ENCODE results near the gene ARID1B. TPM values are rescaled to one million over a fixed set of nuclear protein-coding genes. Genes with fewer than 3 reads are reported as not detected.

The ARID1B gene
- total and polyA plus RNA-seq, 2 donors = 36.2 to 213 TPM

GRCh38 chr6:156916130-156916801, 139.1 kb downstream of the ARID1B start:
- Histone ChIP-seq H3K27ac (ENCODE audit: low read depth) (no peak overlapping the region), H3K4me1 (ENCODE audit: insufficient read depth) (peaks cover 3% of the 10 kb centered on the region), H3K36me3 (ENCODE audit: insufficient read depth) (peaks cover 3% of the 10 kb centered on the region), H3K4me3 (ENCODE audit: low read depth, low read length) (no peak overlapping the region)
- no peak for DNase-seq (ENCODE audit: extremely low spot score)
- 58% methylated on average over 11 of the region's 11 CpGs for WGBS

GRCh38 chr6:156917213-156917612, 140.0 kb downstream of the ARID1B start:
- peaks cover 3% of the 10 kb centered on the region for H3K36me3 ChIP-seq (ENCODE audit: insufficient read depth)
- no peak overlapping the region for H3K27ac ChIP-seq (ENCODE audit: low read depth)
- WGBS = 69% methylated on average over 5 of the region's 5 CpGs
- H3K4me1 ChIP-seq (ENCODE audit: insufficient read depth) = peaks cover 3% of the 10 kb centered on the region
- no peak overlapping the region for H3K4me3 ChIP-seq (ENCODE audit: low read depth, low read length)
- no peak for DNase-seq (ENCODE audit: extremely low spot score)

- 75% methylated on average over 7 of the region's 7 CpGs for WGBS
- DNase-seq (ENCODE audit: extremely low spot score) = no peak
- Histone ChIP-seq H3K4me1 (ENCODE audit: insufficient read depth) (peaks cover 3% of the 10 kb centered on the region), H3K36me3 (ENCODE audit: insufficient read depth) (peaks cover under 1% of the 10 kb centered on the region), H3K4me3 (ENCODE audit: low read depth, low read length) (no peak overlapping the region), H3K27ac (ENCODE audit: low read depth) (no peak overlapping the region)
Observed at GRCh38 chr6:156918647-156919046, 141.5 kb downstream of the ARID1B start.

GRCh38 chr6:156919370-156919769, 142.2 kb downstream of the ARID1B start:
- no peak overlapping the region for H3K27ac ChIP-seq (ENCODE audit: low read depth)
- no peak overlapping the region for H3K4me3 ChIP-seq (ENCODE audit: low read depth, low read length)
- peaks cover 3% of the 10 kb centered on the region for H3K4me1 ChIP-seq (ENCODE audit: insufficient read depth)
- over 99% methylated on average over 2 of the region's 2 CpGs for WGBS
- no peaks in the 10 kb centered on the region for H3K36me3 ChIP-seq (ENCODE audit: insufficient read depth)
- no peak for DNase-seq (ENCODE audit: extremely low spot score)

GRCh38 chr6:156919814-156920369, 142.7 kb downstream of the ARID1B start:
- no peak for DNase-seq (ENCODE audit: extremely low spot score)
- Histone ChIP-seq H3K4me1 (ENCODE audit: insufficient read depth) (peaks cover 3% of the 10 kb centered on the region), H3K27ac (ENCODE audit: low read depth) (no peak overlapping the region), H3K4me3 (ENCODE audit: low read depth, low read length) (no peak overlapping the region), H3K36me3 (ENCODE audit: insufficient read depth) (no peaks in the 10 kb centered on the region)
- WGBS = 93% methylated on average over 5 of the region's 5 CpGs

- Histone ChIP-seq H3K4me1 (ENCODE audit: insufficient read depth) (peaks cover 4% of the 10 kb centered on the region), H3K27ac (ENCODE audit: low read depth) (no peak overlapping the region)
Observed at GRCh38 chr6:156924246-156924645, 147.1 kb downstream of the ARID1B start.

GRCh38 chr6:156925026-156925425, 147.8 kb downstream of the ARID1B start:
- no peak overlapping the region for H3K4me3 ChIP-seq (ENCODE audit: low read depth, low read length)
- WGBS = 100% methylated on average over 2 of the region's 2 CpGs
- H3K4me1 ChIP-seq (ENCODE audit: insufficient read depth) = peaks cover 2% of the 10 kb centered on the region
- H3K36me3 ChIP-seq (ENCODE audit: insufficient read depth) = no peaks in the 10 kb centered on the region
- no peak overlapping the region for H3K27ac ChIP-seq (ENCODE audit: low read depth)
- no peak for DNase-seq (ENCODE audit: extremely low spot score)

More at GRCh38 chr6:156924246-156924645, 147.1 kb downstream of the ARID1B start:
- no peak for DNase-seq (ENCODE audit: extremely low spot score)
- no peaks in the 10 kb centered on the region for H3K36me3 ChIP-seq (ENCODE audit: insufficient read depth)
- H3K4me3 ChIP-seq (ENCODE audit: low read depth, low read length) = no peak overlapping the region
- WGBS = 85% methylated on average over 4 of the region's 4 CpGs

- H3K27ac ChIP-seq (ENCODE audit: low read depth) = no peak overlapping the region
- no peaks in the 10 kb centered on the region for H3K36me3 ChIP-seq (ENCODE audit: insufficient read depth)
- peaks cover 1% of the 10 kb centered on the region for H3K4me1 ChIP-seq (ENCODE audit: insufficient read depth)
- no peak overlapping the region for H3K4me3 ChIP-seq (ENCODE audit: low read depth, low read length)
- no peak for DNase-seq (ENCODE audit: extremely low spot score)
- 67% methylated on average over 3 of the region's 3 CpGs for WGBS
Observed at GRCh38 chr6:156925718-156926607, 148.8 kb downstream of the ARID1B start.

- H3K27ac ChIP-seq (ENCODE audit: low read depth) = no peak overlapping the region
- H3K4me3 ChIP-seq (ENCODE audit: low read depth, low read length) = no peak overlapping the region
- DNase-seq (ENCODE audit: extremely low spot score) = no peak
- H3K36me3 ChIP-seq (ENCODE audit: insufficient read depth) = no peaks in the 10 kb centered on the region
- WGBS = 90% methylated on average over 8 of the region's 8 CpGs
- peaks cover 1% of the 10 kb centered on the region for H3K4me1 ChIP-seq (ENCODE audit: insufficient read depth)
Observed at GRCh38 chr6:156928126-156928525, 150.9 kb downstream of the ARID1B start.

GRCh38 chr6:156928972-156929371, 151.8 kb downstream of the ARID1B start:
- Histone ChIP-seq H3K4me1 (ENCODE audit: insufficient read depth) (peaks cover 1% of the 10 kb centered on the region), H3K27ac (ENCODE audit: low read depth) (no peak overlapping the region), H3K36me3 (ENCODE audit: insufficient read depth) (no peaks in the 10 kb centered on the region), H3K4me3 (ENCODE audit: low read depth, low read length) (no peak overlapping the region)
- no peak for DNase-seq (ENCODE audit: extremely low spot score)
- WGBS = 92% methylated on average over 5 of the region's 5 CpGs

GRCh38 chr6:156931283-156931682, 154.1 kb downstream of the ARID1B start:
- Histone ChIP-seq H3K4me3 (ENCODE audit: low read depth, low read length) (no peak overlapping the region), H3K36me3 (ENCODE audit: insufficient read depth) (no peaks in the 10 kb centered on the region), H3K4me1 (ENCODE audit: insufficient read depth) (peaks cover 1% of the 10 kb centered on the region), H3K27ac (ENCODE audit: low read depth) (no peak overlapping the region)
- DNase-seq (ENCODE audit: extremely low spot score) = no peak
- WGBS = 98% methylated on average over 3 of the region's 3 CpGs

- WGBS = 60% methylated on average over 7 of the region's 7 CpGs
- Histone ChIP-seq H3K4me3 (ENCODE audit: low read depth, low read length) (no peak overlapping the region), H3K4me1 (ENCODE audit: insufficient read depth) (no peaks in the 10 kb centered on the region), H3K36me3 (ENCODE audit: insufficient read depth) (no peaks in the 10 kb centered on the region), H3K27ac (ENCODE audit: low read depth) (no peak overlapping the region)
- no peak for DNase-seq (ENCODE audit: extremely low spot score)
Observed at GRCh38 chr6:156933201-156934068, 156.3 kb downstream of the ARID1B start.

GRCh38 chr6:156934069-156934460, 156.9 kb downstream of the ARID1B start:
- DNase-seq (ENCODE audit: extremely low spot score) = no peak
- Histone ChIP-seq H3K27ac (ENCODE audit: low read depth) (no peak overlapping the region), H3K4me1 (ENCODE audit: insufficient read depth) (no peaks in the 10 kb centered on the region), H3K36me3 (ENCODE audit: insufficient read depth) (no peaks in the 10 kb centered on the region), H3K4me3 (ENCODE audit: low read depth, low read length) (no peak overlapping the region)
- WGBS = 63% methylated on average over 2 of the region's 2 CpGs

Measured in urinary bladder (tissue), 4 donors.